AG10803 (cell line): ENCODE data around the gene UROD.

Source experiments
- DNase-seq: peaks from one replicate; pipeline ENCODE4 v3.0.0; 2010; ENCODE audit warnings: low read depth
- H3K4me3 ChIP-seq: 2 replicates; pipeline ENCODE4 v1.5.1; 2011; ENCODE audit warnings: mild to moderate bottlenecking, low read length, control low read depth
- CTCF ChIP-seq: conservative IDR thresholded peaks from 2 replicates; pipeline ENCODE4 v1.5.1; 2011; ENCODE audit warnings: mild to moderate bottlenecking, low read length, control low read depth, inconsistent platforms

Gene UROD

GRCh38 chr1:45002650-45003645 is 9.1 kb upstream of the UROD start:
- H3K4me3 ChIP-seq: no peak overlapping the region
- no peak for DNase-seq
- TF ChIP-seq CTCF: no peak

GRCh38 chr1:45003741-45004140 is 8.3 kb upstream of the UROD start:
- no peak for TF ChIP-seq CTCF
- H3K4me3 ChIP-seq: no peak overlapping the region
- DNase-seq: no peak

DNA sequence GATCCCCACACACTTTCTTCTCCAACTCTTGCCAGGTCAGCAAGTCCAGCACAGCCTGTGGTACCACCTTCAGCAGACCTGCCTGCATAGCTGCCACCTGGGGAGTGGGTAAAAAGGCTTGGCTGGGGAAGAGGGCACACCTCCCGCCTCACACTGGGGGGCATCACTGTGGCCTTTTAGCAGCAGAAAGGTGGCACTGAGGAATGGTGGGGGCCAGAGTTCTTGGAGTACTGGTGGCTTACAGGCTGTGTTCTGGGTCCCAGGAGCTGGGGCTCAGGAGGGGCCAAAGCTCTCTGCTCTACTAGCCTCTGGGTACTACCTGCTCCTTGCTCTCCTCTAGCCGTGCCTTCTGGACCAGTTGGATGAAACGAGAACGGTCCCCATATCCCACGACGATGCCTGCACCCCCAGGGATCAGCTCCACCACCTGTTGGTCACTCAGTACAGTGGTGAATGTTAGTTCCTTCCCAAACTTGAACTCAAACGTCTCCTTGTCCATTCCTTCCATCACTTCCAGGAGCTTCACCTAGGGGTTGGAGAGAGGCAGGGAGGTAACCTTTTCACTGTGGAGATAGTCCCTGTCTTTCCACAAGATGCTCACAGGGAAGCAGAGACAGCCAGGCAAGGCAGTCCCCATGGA is 7.7 kb upstream of the UROD start:
- no peak overlapping the region for H3K4me3 ChIP-seq
- no peak for DNase-seq
- no peak for TF ChIP-seq CTCF

- TF ChIP-seq CTCF: no peak
- no peak for DNase-seq
- H3K4me3 ChIP-seq: no peak overlapping the region
These were observed 6.3 kb upstream of the UROD start for GRCh38 chr1:45005761-45006160.

DNA sequence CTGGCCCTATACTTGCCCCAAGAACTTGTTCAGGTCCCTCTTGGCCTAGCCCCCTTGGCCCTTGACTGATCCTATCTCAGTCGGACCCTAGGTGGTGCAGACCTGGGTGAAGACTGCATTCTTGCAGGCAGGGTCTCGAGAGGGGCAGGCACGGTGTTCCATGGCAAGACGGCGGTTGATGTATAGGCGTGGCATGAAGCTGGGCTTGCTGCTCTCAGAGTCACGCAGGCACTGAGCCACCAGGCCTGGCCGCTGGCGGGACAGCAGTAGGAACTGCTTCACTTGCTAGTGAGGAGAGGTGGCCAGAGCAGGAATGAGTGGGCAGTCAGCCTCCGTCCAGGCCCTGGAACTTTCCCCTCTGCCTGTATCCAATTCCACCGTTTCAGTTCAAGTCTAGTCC is 4.7 kb upstream of the UROD start:
- no peak overlapping the region for H3K4me3 ChIP-seq
- DNase-seq: no peak
- no peak for TF ChIP-seq CTCF

DNA sequence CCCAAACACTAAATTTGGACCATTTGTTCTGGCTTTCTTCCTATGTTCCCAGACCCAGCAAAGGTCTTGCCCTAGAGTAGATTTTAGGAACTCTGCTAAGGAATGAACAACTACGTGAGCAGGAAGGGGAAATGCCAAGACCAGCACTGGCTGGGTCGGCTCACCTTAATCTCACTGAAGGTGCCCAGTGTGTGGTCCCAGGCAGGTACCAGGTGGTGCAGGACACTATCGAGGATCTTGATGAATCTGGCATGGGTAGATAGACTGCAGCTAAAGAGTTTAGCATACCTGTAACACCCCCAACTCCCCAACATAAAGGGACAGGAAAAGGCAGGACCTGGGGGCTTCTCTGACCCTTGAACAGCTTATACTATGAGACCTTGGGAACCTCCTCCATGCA is 4.0 kb upstream of the UROD start:
- no peak for TF ChIP-seq CTCF
- no peak overlapping the region for H3K4me3 ChIP-seq
- DNase-seq: no peak

- no peak overlapping the region for H3K4me3 ChIP-seq
- DNase-seq: no peak
- no peak for TF ChIP-seq CTCF
These were observed 3.5 kb upstream of the UROD start for GRCh38 chr1:45008516-45008915.
